Mesothelial cell of epicardium (in vitro differentiated cells): Measurements from ENCODE around the gene FLOT1. TPM values are rescaled to one million over a fixed set of nuclear protein-coding genes. Genes with fewer than 3 reads are reported as not detected.

ENCODE experiments used
- DNase-seq, 2 experiments: peaks; one replicate each; pipeline ENCODE4 v3.0.0; 2021; ENCODE audit warnings: low spot score in 2 of 2; ENCODE audit not compliant: unreplicated experiment in 2 of 2
- H3K27ac Mint-ChIP-seq: 2 replicates; pipeline ENCODE4 v1.8.0; 2021; ENCODE audit warnings: mixed read lengths
- H3K27me3 Mint-ChIP-seq: 2 replicates; pipeline ENCODE4 v1.8.0; 2021; ENCODE audit warnings: low read depth, mixed read lengths
- H3K36me3 Mint-ChIP-seq: 2 replicates; pipeline ENCODE4 v1.8.0; 2021; ENCODE audit warnings: mixed read lengths
- H3K4me1 Mint-ChIP-seq: 2 replicates; pipeline ENCODE4 v1.8.0; 2021; ENCODE audit warnings: mixed read lengths
- H3K4me3 Mint-ChIP-seq: 2 replicates; pipeline ENCODE4 v1.8.0; 2021; ENCODE audit warnings: mild to moderate bottlenecking, moderate library complexity, mixed read lengths
- H3K9me3 Mint-ChIP-seq: 2 replicates; pipeline ENCODE4 v1.8.0; 2021; ENCODE audit warnings: mixed read lengths
- CTCF ChIP-seq: fragments of 200-600 bp; sonication (generic); IDR thresholded peaks from one replicate; pipeline ENCODE4 v1.5.0; 2021; ENCODE audit warnings: antibody characterized with exemption; ENCODE audit not compliant: unreplicated experiment
- total RNA-seq: library from RNA; stranded (reverse); gene quantifications from 3 replicates; pipeline ENCODE4 v1.2.1, GENCODE V29; 2021

Gene FLOT1
- total RNA-seq, 1 donor from 2014 or later = 101 TPM

- peak; percentile 85 to 96 for DNase-seq
- no peaks in the 10 kb centered on the region for H3K27me3 Mint-ChIP-seq
- peaks cover 10% of the 10 kb centered on the region for H3K9me3 Mint-ChIP-seq
- peak overlapping the region; percentile 96 for H3K27ac Mint-ChIP-seq
- H3K4me3 Mint-ChIP-seq = peak overlapping the region; percentile 29
- H3K36me3 Mint-ChIP-seq = peaks cover 2% of the 10 kb centered on the region
- peaks cover 54% of the 10 kb centered on the region for H3K4me1 Mint-ChIP-seq
- TF ChIP-seq CTCF = no peak
Measured at GRCh38 chr6:30781743-30782424, 39.4 kb upstream of the FLOT1 start.

- TF ChIP-seq CTCF = no peak
- H3K27ac Mint-ChIP-seq = peak overlapping the region; percentile 96
- H3K9me3 Mint-ChIP-seq = peaks cover 10% of the 10 kb centered on the region
- no peak for DNase-seq
- peaks cover 2% of the 10 kb centered on the region for H3K36me3 Mint-ChIP-seq
- no peaks in the 10 kb centered on the region for H3K27me3 Mint-ChIP-seq
- H3K4me3 Mint-ChIP-seq = no peak overlapping the region
- peaks cover 54% of the 10 kb centered on the region for H3K4me1 Mint-ChIP-seq
Measured at GRCh38 chr6:30781395-30781742, 38.9 kb upstream of the FLOT1 start.

GRCh38 chr6:30780642-30780920, 38.1 kb upstream of the FLOT1 start:
- Mint-ChIP-seq H3K27me3 (no peaks in the 10 kb centered on the region), H3K4me1 (peaks cover 54% of the 10 kb centered on the region), H3K4me3 (no peak overlapping the region), H3K27ac (peak overlapping the region; percentile 96), H3K9me3 (peaks cover 10% of the 10 kb centered on the region), H3K36me3 (peaks cover 2% of the 10 kb centered on the region)
- no peak for DNase-seq
- no peak for TF ChIP-seq CTCF

- Mint-ChIP-seq H3K4me3 (no peak overlapping the region), H3K27ac (peak overlapping the region; percentile 96), H3K9me3 (peaks cover 7% of the 10 kb centered on the region), H3K4me1 (peaks cover 56% of the 10 kb centered on the region), H3K36me3 (peaks cover 2% of the 10 kb centered on the region), H3K27me3 (no peaks in the 10 kb centered on the region)
- DNase-seq = no peak
- TF ChIP-seq CTCF = no peak
Measured at GRCh38 chr6:30779850-30780641, 37.6 kb upstream of the FLOT1 start.

GRCh38 chr6:30778001-30778635, 35.6 kb upstream of the FLOT1 start:
- no peak for TF ChIP-seq CTCF
- H3K9me3 Mint-ChIP-seq = peaks cover 6% of the 10 kb centered on the region
- peaks cover 65% of the 10 kb centered on the region for H3K4me1 Mint-ChIP-seq
- DNase-seq = no peak
- H3K4me3 Mint-ChIP-seq = no peak overlapping the region
- no peaks in the 10 kb centered on the region for H3K27me3 Mint-ChIP-seq
- peak overlapping the region; percentile 96 for H3K27ac Mint-ChIP-seq
- peaks cover 2% of the 10 kb centered on the region for H3K36me3 Mint-ChIP-seq
